Fibroblast of lung (primary cell): ENCODE results near the gene BBX. TPM values are rescaled to one million over a fixed set of nuclear protein-coding genes. Genes with fewer than 3 reads are reported as not detected.

Source experiments
- DNase-seq, 2 donors: peaks; one replicate each; pipeline versions ENCODE4 v3.0.0 to v3.0.0-alpha.2; 2010; ENCODE audit warnings: low read depth in 2 of 2
- H2AFZ ChIP-seq: 2 replicates; pipeline ENCODE4 v1.5.1; 2012; ENCODE audit warnings: low read length, control low read depth, inconsistent platforms
- H3K27ac ChIP-seq: 2 replicates; pipeline ENCODE4 v1.5.1; 2011; ENCODE audit warnings: low read length, control low read depth; ENCODE audit not compliant: insufficient read depth
- H3K27me3 ChIP-seq: 2 replicates; pipeline ENCODE4 v1.5.1; 2011; ENCODE audit warnings: mild to moderate bottlenecking, low read length; ENCODE audit not compliant: control insufficient read depth, insufficient read depth
- H3K36me3 ChIP-seq: 2 replicates; pipeline ENCODE4 v1.5.1; 2011; ENCODE audit warnings: low read length; ENCODE audit not compliant: control insufficient read depth, insufficient read depth
- H3K4me1 ChIP-seq: 2 replicates; pipeline ENCODE4 v1.5.1; 2011; ENCODE audit warnings: low read length; ENCODE audit not compliant: control insufficient read depth, insufficient read depth; ENCODE audit errors: extremely low read depth
- H3K4me2 ChIP-seq: 2 replicates; pipeline ENCODE4 v1.5.1; 2011; ENCODE audit warnings: low read length, control low read depth; ENCODE audit not compliant: insufficient read depth; ENCODE audit errors: extremely low read depth
- H3K4me3 ChIP-seq, 4 experiments: fragments of 200-600 bp in 1 of 4; sonication (generic) in 1 of 4; replicated peaks in 1 of 4; 2 replicates each; pipeline ENCODE4 v1.5.1; 2011 to 2016; ENCODE audit warnings: low read length in 4 of 4, low read depth in 3 of 4, mild to moderate bottlenecking in 3 of 4, control low read depth in 2 of 4, inconsistent platforms in 1 of 4, mixed read lengths in 1 of 4; ENCODE audit not compliant: insufficient read depth in 1 of 4; ENCODE audit errors: control extremely low read depth in 1 of 4
- H3K79me2 ChIP-seq: 2 replicates; pipeline ENCODE4 v1.5.1; 2012; ENCODE audit warnings: mild to moderate bottlenecking, low read length, inconsistent platforms; ENCODE audit not compliant: control insufficient read depth, insufficient read depth
- H3K9ac ChIP-seq: 2 replicates; pipeline ENCODE4 v1.5.1; 2011; ENCODE audit warnings: mild to moderate bottlenecking, low read length, control low read depth; ENCODE audit not compliant: insufficient read depth
- H3K9me3 ChIP-seq: 2 replicates; pipeline ENCODE4 v1.5.1; 2012; ENCODE audit warnings: low read depth, low read length; ENCODE audit not compliant: control insufficient read depth, insufficient read depth
- H4K20me1 ChIP-seq: 2 replicates; pipeline ENCODE4 v1.5.1; 2011; ENCODE audit warnings: low read length; ENCODE audit not compliant: control insufficient read depth, insufficient read depth; ENCODE audit errors: extremely low read depth
- EZH2 ChIP-seq: IDR thresholded peaks from 2 replicates; pipeline ENCODE4 v1.5.1; 2012; ENCODE audit warnings: low read length, control low read depth, mild to moderate bottlenecking; ENCODE audit errors: missing control alignments
- polyA plus RNA-seq, 2 donors: library from polyadenylated mRNA; depleted of rRNA in 1 of 2; stranded (reverse) in 1 of 2; unstranded in 1 of 2; fragments of >200 nt; gene quantifications; 2 replicates each; pipeline ENCODE4 v1.2.1, GENCODE V29; 2011 to 2012; ENCODE audit warnings: missing spikeins in 1 of 2
- total RNA-seq: library from RNA; depleted of rRNA; stranded (reverse); fragments of >200 nt; gene quantifications from 2 replicates; pipeline ENCODE4 v1.2.1, GENCODE V29; 2014
- TF ChIP-seq, protein P1 (sequence below), 2 donors: IDR thresholded peaks in 1 of 2; conservative IDR thresholded peaks in 1 of 2; 1 replicate in 1 of 2; 2 replicates in 1 of 2; pipeline ENCODE4 v1.5.1; 2011 to 2012; ENCODE audit warnings: low read length in 2 of 2, control low read depth in 1 of 2, inconsistent platforms in 1 of 2, low read depth in 1 of 2, mild to moderate bottlenecking in 1 of 2

BBX gene
- total and polyA plus RNA-seq, 2 donors (not counting 1 experiment from before 2014, with no cell fraction given): 50.0 to 71.2 TPM

DNA sequence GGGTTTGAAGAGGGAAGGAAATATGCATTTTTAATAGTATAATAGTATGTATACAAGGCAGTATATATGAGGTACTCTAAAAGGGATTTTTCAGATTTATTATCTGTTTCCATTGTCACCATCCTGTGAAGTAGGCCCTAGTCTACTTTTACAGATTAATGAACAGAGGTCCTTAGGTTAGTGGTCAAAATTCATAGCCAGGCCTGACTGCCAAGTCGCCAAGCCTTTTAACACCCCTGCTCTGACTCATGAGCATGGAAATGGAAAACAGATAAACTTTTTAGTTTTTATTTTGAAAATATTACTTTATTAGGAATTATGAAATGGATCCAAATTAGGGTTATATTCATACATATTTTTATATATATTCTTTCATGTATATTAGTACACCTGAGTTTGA is 146.9 kb downstream of the BBX start:
- Histone ChIP-seq H3K36me3 (no peaks in the 10 kb centered on the region), H3K4me1 (no peaks in the 10 kb centered on the region), H4K20me1 (no peaks in the 10 kb centered on the region), H3K79me2 (no peaks in the 10 kb centered on the region), H3K9ac (no peak overlapping the region), H3K27me3 (no peaks in the 10 kb centered on the region), H3K9me3 (no peaks in the 10 kb centered on the region), H3K4me3 (no peak overlapping the region), H3K4me2 (no peak overlapping the region), H2AFZ (no peak overlapping the region), H3K27ac (no peak overlapping the region)
- peak in 1 of 2 donors; percentile 42 for DNase-seq
- TF ChIP-seq, protein P1, sequence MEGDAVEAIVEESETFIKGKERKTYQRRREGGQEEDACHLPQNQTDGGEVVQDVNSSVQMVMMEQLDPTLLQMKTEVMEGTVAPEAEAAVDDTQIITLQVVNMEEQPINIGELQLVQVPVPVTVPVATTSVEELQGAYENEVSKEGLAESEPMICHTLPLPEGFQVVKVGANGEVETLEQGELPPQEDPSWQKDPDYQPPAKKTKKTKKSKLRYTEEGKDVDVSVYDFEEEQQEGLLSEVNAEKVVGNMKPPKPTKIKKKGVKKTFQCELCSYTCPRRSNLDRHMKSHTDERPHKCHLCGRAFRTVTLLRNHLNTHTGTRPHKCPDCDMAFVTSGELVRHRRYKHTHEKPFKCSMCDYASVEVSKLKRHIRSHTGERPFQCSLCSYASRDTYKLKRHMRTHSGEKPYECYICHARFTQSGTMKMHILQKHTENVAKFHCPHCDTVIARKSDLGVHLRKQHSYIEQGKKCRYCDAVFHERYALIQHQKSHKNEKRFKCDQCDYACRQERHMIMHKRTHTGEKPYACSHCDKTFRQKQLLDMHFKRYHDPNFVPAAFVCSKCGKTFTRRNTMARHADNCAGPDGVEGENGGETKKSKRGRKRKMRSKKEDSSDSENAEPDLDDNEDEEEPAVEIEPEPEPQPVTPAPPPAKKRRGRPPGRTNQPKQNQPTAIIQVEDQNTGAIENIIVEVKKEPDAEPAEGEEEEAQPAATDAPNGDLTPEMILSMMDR (conservative IDR thresholded peaks at IDR 0.05 in 1 of 2, IDR thresholded peaks at IDR 0.05 in 1 of 2; ENCODE audit: low read depth in 1 of 2, low read length in 2 of 2): no peak
- TF ChIP-seq EZH2: no peak

DNA sequence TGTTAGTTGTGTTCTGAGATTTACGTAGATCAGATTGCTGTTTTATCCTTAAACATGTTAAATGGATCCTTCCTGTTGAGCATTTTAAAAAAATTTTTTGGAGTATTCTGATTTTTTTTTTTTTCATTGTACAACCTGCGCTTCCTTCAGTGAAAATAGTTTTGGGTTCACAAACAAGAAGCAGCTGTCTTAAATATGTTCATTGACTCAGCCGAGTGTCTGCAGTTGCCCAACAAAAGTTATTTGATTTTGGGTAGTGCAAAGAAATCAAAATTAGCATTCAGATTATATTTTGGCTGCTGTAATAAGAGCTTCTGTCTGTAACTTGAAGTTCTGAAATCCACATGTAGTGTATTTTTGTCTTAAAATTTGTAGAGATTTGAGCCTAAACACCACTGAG is 148.2 kb downstream of the BBX start:
- no peaks in the 10 kb centered on the region for H3K9me3 ChIP-seq
- no peaks in the 10 kb centered on the region for H4K20me1 ChIP-seq
- H3K4me1 ChIP-seq: no peaks in the 10 kb centered on the region
- H3K27me3 ChIP-seq: no peaks in the 10 kb centered on the region
- TF ChIP-seq, protein P1 (conservative IDR thresholded peaks at IDR 0.05 in 1 of 2, IDR thresholded peaks at IDR 0.05 in 1 of 2; ENCODE audit: low read depth in 1 of 2, low read length in 2 of 2): no peak
- TF ChIP-seq EZH2: no peak
- H3K36me3 ChIP-seq: no peaks in the 10 kb centered on the region
- H3K27ac ChIP-seq: no peak overlapping the region
- no peak overlapping the region for H3K9ac ChIP-seq
- no peak overlapping the region for H2AFZ ChIP-seq
- no peaks in the 10 kb centered on the region for H3K79me2 ChIP-seq
- DNase-seq: no peak
- no peak overlapping the region for H3K4me2 ChIP-seq
- H3K4me3 ChIP-seq: no peak overlapping the region

DNA sequence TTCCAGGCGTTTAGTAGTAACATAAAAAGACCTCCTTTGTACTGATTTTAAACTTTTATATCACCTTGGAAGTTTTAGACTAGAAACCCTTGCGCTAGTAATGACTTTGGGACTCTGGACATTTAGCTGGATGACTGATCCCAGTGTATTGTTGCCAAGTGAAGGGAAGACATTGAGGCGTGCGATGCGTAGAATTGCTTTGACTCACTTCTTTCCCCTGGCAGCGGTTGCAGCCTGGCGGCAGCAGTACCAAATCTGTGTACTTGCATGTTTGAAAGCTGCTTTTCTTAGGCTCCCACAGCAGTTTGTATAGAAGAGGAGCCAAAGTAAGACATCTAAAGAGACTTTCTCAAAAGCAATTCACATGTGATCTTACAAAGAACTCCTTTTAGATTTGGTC is 151.6 kb downstream of the BBX start:
- no peak for TF ChIP-seq EZH2
- TF ChIP-seq, protein P1 (conservative IDR thresholded peaks at IDR 0.05 in 1 of 2, IDR thresholded peaks at IDR 0.05 in 1 of 2; ENCODE audit: low read depth in 1 of 2, low read length in 2 of 2): no peak
- Histone ChIP-seq H3K4me2 (no peak overlapping the region), H3K9me3 (no peaks in the 10 kb centered on the region), H3K79me2 (no peaks in the 10 kb centered on the region), H3K27ac (no peak overlapping the region), H3K9ac (no peak overlapping the region), H3K27me3 (no peaks in the 10 kb centered on the region), H2AFZ (no peak overlapping the region), H4K20me1 (no peaks in the 10 kb centered on the region), H3K36me3 (no peaks in the 10 kb centered on the region), H3K4me1 (no peaks in the 10 kb centered on the region), H3K4me3 (no peak overlapping the region)
- peak; percentile 46 to 87 for DNase-seq
